Stimulated activated CD8-positive, alpha-beta memory T cell treated with anti-CD3 and anti-CD28 coated beads, Interleukin-7, amount 100 ng/mL, for 24 hours (primary cell): ENCODE measurements around the gene ALAD.
"Not testable (repeated sequence)": the region's sequence is repeated elsewhere in the genome, so short reads cannot be mapped to it uniquely, and the experiment has no call there.

Source experiments
- DNase-seq: peaks from one replicate; pipeline ENCODE4 v3.0.0-alpha.2; 2020; ENCODE audit warnings: low read depth

The ALAD gene

GRCh38 chr9:113373256-113373655, 27.8 kb downstream of the ALAD start:
- no peak for DNase-seq

GRCh38 chr9:113372059-113372458, 29.0 kb downstream of the ALAD start:
- no peak for DNase-seq

- DNase-seq, result no peak
These were observed 30.2 kb downstream of the ALAD start for GRCh38 chr9:113370806-113371325.

- DNase-seq, result no peak
These were observed 31.3 kb downstream of the ALAD start for GRCh38 chr9:113369855-113370140.

GRCh38 chr9:113368982-113369854, 31.9 kb downstream of the ALAD start:
- DNase-seq, result no peak

- no peak for DNase-seq
These were observed 32.6 kb downstream of the ALAD start for GRCh38 chr9:113368348-113368981.

GRCh38 chr9:113365652-113366051, 35.4 kb downstream of the ALAD start:
- not testable (repeated sequence) for DNase-seq

- DNase-seq, result no peak
These were observed 36.1 kb downstream of the ALAD start for GRCh38 chr9:113364951-113365350.

- no peak for DNase-seq
These were observed 37.7 kb downstream of the ALAD start for GRCh38 chr9:113363336-113363735.

GRCh38 chr9:113361304-113362018, 39.6 kb downstream of the ALAD start:
- no peak for DNase-seq

GRCh38 chr9:113360242-113360842, 40.7 kb downstream of the ALAD start:
- no peak for DNase-seq

GRCh38 chr9:113359385-113359784, 41.7 kb downstream of the ALAD start:
- no peak for DNase-seq

- DNase-seq, result no peak
These were observed 44.3 kb downstream of the ALAD start for GRCh38 chr9:113356686-113357292.

GRCh38 chr9:113355040-113355596, 46.0 kb downstream of the ALAD start:
- no peak for DNase-seq

GRCh38 chr9:113352411-113352810, 48.7 kb downstream of the ALAD start:
- DNase-seq, result no peak

- DNase-seq, result no peak
These were observed 49.1 kb downstream of the ALAD start for GRCh38 chr9:113352006-113352405.

GRCh38 chr9:113350937-113351336, 50.1 kb downstream of the ALAD start:
- no peak for DNase-seq

- DNase-seq, result no peak
These were observed 50.9 kb downstream of the ALAD start for GRCh38 chr9:113350107-113350661.

- no peak for DNase-seq
These were observed 51.5 kb downstream of the ALAD start, which contains the start of gene BSPRY for GRCh38 chr9:113349445-113350094. Gene BSPRY, plus strand, starts transcription at chr9:113349541. Its CDS starts 39 bp downstream, at chr9:113349580.

GRCh38 chr9:113349066-113349444, 52.0 kb downstream of the ALAD start:
- DNase-seq, result no peak

- no peak for DNase-seq
These were observed 52.6 kb downstream of the ALAD start for GRCh38 chr9:113348437-113348836.
